SKM-1 (cell line): ENCODE data around the gene KLHL25.
"Not testable (repeated sequence)": the region's sequence is repeated elsewhere in the genome, so short reads cannot be mapped to it uniquely, and the experiment has no call there.

Source experiments
- DNase-seq: peaks from one replicate; lab custom pipeline; 2025; ENCODE audit not compliant: unreplicated experiment; lab: John Stamatoyannopoulos, UW

KLHL25 gene, protein sequence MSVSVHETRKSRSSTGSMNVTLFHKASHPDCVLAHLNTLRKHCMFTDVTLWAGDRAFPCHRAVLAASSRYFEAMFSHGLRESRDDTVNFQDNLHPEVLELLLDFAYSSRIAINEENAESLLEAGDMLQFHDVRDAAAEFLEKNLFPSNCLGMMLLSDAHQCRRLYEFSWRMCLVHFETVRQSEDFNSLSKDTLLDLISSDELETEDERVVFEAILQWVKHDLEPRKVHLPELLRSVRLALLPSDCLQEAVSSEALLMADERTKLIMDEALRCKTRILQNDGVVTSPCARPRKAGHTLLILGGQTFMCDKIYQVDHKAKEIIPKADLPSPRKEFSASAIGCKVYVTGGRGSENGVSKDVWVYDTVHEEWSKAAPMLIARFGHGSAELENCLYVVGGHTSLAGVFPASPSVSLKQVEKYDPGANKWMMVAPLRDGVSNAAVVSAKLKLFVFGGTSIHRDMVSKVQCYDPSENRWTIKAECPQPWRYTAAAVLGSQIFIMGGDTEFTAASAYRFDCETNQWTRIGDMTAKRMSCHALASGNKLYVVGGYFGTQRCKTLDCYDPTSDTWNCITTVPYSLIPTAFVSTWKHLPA

DNA sequence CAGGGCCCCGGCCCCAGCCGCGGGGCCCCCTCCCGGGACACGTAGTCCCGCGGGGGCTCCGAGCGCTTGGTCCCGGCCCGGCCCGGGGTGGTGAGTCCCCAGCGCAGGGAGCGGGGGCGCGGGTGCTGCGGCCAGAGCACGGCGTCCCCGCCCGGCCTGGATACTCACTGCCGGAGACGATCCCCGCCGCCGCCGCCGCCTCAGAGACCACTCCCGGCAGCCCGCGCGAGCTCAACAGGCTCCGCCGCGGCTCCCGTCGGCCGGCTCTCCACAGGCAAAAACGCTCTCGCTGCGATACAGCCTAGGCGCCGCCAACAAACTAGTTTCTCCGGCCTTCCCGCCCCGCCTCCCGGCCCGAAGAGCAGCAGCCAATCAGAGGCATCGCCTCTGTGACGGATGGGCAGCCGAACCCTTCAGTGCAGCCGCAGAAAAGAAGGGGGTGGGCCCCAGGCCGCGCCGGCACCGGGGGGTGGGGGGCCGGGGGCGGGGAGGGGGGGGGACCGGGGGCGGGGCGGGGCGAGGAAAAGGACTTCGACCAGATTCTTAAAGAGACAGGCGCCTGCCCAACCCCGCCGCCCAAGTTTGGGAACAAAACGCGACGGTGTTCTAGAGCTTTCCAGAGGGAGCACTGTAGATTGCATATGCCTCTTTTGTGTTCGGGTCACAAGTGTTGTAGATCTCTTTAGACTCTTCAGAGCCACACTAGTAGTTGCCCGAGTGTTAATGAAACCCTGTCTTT, at the start of gene KLHL25:
Gene KLHL25, minus strand, starts transcription at position 328 of the 739 bp plus-strand sequence. CDS start 25,115 bp downstream, outside the sequence.
- peak; percentile 85 for DNase-seq

GRCh38 chr15:85840802-85841152, 46.1 kb upstream of the KLHL25 start:
- no peak for DNase-seq

DNA sequence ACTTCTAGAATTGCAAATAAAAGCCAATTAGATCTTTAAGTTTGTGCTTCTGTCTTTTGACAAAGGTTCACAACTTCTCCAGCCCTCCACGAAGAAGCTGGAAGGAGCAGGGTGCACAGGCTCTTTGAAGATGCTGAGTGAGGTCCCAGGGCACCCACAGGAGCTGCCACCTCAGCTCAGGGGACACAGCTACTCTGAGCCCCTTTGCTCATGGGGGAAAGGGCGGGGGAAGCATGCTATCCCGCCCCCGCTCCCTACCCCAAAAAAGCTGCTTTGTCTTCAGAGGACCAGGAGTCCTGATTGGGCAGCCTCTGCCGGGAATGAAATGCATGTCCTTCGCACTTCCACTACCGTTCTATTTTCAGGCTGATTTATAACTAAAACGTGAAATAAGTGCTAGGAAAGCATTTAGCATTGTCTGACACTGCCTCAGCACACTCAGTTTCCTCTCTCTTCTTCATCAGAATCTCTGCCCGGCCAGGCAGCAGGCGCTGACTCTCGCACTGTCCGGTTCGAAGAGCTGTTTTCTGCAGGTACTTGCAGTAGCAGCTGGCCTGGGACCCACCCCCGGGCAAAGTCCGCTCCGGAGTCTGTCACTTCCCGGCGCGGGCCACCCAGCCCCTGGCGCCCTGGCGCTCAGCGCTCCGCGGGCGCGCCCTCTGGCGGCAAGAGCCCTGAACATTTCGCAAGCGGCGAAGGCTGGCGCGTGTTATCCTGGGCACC, 45.5 kb upstream of the KLHL25 start:
- peak; percentile 73 for DNase-seq

GRCh38 chr15:85839643-85840042, 44.9 kb upstream of the KLHL25 start:
- DNase-seq: no peak

DNA sequence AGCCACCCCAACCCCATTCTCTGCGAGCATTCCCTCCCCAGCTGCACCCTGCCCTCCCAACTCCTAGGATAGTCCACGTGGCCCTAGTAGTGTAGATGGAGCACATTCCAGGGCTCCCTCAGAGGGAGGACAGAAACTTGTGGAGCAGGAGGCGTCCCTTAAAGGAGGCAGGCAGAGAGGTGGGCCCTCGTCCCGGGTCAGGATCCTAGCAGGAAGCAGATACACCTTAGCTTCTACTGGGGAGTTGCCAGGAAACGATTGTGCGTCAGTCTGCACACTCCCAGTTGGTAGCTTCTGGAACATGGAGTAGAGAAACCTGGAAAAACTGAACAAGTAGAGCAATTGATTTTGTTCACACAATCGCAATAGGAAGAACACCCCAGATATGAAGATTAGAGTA, 43.9 kb upstream of the KLHL25 start:
- no peak for DNase-seq

GRCh38 chr15:85837881-85838280, 43.2 kb upstream of the KLHL25 start:
- DNase-seq: no peak

DNA sequence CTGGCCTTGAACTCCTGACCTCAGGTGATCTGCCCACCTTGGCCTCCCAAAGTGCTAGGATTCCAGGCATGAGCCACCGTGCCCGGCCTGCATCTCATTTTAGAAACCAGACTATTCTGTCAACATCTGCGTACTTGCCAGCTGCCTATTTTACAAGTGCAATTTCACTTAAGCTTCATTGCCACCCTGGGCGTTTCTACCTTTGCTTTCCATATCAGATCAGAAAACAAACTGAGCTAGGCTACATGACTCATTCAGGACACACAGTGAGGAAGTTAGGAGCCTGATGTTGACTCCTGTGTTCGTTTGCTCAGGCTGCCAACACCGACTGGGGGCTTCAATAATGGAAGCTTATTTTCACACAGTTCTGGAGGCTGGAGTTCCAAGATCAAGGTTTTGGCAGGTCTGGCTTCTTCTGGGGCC, 42.3 kb upstream of the KLHL25 start:
- no peak for DNase-seq

DNA sequence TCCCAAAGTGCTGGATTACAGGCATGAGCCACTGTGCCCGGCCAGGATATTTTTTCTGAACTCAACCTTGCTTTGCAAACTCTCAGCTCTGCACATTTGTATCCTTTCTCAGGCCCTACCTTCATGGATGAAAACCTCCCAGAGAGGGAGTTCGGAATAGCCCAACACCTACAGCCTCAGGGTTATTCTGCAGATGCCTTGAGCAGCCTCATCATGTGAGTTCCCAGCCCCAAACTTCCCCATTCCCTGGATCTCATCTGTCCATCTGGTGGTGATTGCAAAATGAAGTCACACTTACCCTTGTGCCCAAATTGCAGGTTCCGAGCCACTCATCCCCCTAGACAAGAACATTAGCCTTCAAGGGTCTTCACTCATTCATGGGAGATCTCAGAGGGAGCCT, 39.9 kb upstream of the KLHL25 start:
- no peak for DNase-seq

DNA sequence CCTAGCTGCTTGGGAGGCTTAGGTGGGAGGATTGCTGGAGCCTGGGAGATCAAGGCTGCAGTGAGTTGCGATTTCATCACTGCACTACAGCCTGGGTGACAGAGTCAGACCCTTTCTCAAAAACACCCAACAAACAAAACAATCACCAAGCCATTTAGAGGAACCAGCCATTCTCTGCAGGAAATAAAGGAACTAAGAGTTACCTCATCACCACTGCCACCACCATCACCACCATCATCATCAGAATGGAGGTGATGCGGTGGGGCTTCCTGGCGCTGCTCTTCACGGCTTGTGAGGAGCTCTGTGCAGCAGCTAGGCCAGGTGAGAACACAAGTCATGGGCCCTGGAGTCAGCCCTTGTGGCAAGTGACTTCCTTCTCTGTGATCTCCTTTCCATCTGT, 37.7 kb upstream of the KLHL25 start:
- DNase-seq: peak; percentile 76

DNA sequence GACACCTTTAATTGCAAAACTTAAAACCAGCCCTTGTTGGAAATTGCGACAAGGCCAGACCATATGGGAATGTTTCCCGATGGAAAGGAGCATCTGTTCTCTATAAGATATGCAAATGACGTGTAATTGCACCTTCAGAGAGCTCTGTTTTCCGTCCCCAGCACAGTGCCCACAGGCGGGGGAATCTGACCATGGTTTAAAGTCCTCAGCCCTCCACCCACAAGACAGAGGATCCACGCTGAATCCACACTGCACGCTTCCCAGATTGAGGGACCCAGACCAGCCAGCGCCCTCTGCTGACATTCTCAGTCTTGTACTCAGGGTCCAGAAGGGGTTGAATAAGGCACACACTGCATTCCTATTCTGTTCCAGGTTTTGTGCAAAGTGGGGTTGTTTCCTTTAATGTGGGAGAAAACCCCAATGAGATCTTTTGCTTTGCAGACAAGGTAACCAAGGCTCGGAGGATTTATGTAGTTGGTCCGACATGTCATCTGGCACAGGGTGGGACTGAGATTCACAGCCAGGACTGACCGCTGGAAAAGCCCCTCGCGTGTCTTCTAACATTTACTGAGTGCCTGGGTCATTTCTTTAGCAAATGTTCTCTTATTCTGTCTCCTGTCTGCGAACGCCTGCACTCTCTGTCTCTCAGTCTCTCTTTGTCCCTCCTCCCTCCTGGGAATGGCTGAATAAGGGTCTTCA, 36.8 kb upstream of the KLHL25 start:
- no peak for DNase-seq

DNA sequence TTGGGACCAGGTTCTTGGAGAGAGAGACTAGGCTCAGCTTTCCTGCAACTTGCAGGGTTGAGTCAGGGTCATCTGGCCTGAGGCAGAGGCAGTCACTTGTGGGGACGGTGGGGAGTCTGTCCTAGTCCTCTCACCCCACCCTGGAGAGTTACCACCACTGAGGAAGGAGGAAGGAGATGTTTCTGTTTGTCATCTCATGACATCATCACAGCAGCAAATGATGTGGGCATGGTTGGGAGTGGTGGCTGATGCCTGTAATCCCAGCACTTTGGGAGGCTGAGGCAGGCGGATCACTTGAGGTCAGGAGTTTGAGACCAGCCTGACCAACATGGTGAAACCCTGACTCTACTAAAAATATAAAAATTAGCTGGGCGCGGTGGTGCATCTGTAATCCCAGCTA, 35.0 kb upstream of the KLHL25 start:
- DNase-seq: not testable (repeated sequence)

GRCh38 chr15:85828874-85829273, 34.1 kb upstream of the KLHL25 start:
- no peak for DNase-seq

DNA sequence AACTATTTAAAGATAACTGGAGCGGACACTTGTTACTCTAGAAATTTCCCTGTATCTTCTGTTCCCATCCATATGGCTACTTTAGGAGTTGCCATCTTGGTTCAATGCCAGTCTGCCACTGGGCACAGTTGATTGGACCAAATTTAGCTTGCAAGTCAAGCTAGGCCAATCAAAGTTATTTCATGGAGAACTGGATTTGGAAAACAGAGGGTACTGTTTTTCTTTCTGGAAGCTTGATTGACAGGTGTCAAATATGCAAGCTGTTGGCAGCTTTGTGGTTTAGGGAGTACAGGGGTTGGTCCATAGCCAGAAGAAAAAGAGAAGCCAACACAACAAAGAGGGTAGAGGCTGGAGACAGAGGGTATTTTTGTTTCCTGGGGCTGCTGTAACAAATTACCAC, 33.4 kb upstream of the KLHL25 start:
- DNase-seq: no peak

DNA sequence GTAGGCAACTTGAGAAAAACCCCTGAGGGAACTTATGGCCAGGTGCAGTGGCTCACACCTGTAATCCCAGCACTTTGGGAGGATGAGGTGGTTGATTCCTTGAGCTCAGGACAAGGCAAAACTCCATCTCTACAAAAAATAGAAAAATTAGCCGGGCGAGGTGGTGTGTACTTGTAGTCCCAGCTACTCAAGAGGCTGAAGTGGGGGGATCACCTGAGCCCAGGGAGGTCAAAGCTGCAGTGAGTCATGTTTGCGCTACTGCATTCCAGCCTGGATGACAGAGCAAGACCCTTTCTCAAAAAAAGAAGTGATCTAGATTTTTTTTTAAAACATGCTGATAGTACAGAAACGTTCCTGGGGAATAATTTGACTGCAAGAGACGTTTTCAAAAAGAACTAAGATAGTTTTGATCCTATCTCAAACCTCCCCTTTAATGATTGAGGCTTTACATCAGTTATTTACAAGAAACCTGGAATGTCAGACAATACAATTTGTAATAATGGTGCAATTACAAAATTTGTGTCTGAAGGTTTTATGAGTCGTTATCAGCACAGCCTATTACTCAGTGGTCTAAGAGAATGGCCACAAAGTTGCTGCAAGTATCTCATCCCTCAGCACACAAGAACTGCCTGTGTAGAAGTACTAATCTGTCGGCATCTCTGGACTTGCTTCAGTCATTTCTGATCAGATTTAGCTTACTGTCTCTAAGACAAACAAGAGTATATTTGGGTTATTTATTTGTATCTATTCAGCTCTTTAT, 32.2 kb upstream of the KLHL25 start:
- DNase-seq: no peak

- DNase-seq: no peak
Measured at GRCh38 chr15:85825719-85826118, 31.0 kb upstream of the KLHL25 start.

GRCh38 chr15:85825118-85825517, 30.4 kb upstream of the KLHL25 start:
- DNase-seq: no peak

DNA sequence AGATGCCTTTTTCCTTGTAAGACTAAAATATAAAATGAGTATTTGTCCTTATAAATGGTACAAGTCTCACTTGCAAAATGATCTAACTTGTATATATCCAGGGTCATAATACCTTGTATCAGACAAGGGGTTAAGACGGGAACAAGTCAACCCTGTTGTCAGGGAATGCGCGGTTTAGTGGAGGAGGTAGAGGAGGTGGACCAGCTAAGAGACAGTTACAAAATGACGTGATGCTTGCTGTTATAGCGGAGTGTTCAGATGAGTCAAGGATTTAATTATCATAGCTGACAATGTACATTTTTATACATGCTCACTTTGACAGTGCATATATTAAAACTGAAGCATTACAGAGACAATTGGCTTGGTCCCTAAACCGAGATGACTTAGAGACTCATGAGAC, 26.8 kb upstream of the KLHL25 start:
- DNase-seq: no peak

GRCh38 chr15:85819938-85820337, 25.2 kb upstream of the KLHL25 start:
- no peak for DNase-seq

GRCh38 chr15:85813234-85813633, 18.5 kb upstream of the KLHL25 start:
- no peak for DNase-seq

GRCh38 chr15:85810075-85810474, 15.3 kb upstream of the KLHL25 start:
- DNase-seq: no peak
